GM12864 (cell line): Measurements from ENCODE around the gene BCR.
A peak's percentile ranks its signal among the peaks of the same experiment; 100 is the strongest.

Experiments
- DNase-seq: peaks from one replicate; pipeline ENCODE4 v3.0.0-alpha.2; 2011; ENCODE audit warnings: low read depth
- H3K4me3 ChIP-seq: 2 replicates; pipeline ENCODE4 v1.5.1; 2011; ENCODE audit warnings: mild to moderate bottlenecking, low read depth, low read length, control low read depth
- TF ChIP-seq, protein P1 (sequence below): IDR thresholded peaks from 2 replicates; pipeline ENCODE4 v1.5.1; 2011; ENCODE audit warnings: low read depth, mild to moderate bottlenecking, moderate library complexity, low read length, control low read depth, inconsistent platforms; ENCODE audit errors: missing control alignments

BCR gene

DNA sequence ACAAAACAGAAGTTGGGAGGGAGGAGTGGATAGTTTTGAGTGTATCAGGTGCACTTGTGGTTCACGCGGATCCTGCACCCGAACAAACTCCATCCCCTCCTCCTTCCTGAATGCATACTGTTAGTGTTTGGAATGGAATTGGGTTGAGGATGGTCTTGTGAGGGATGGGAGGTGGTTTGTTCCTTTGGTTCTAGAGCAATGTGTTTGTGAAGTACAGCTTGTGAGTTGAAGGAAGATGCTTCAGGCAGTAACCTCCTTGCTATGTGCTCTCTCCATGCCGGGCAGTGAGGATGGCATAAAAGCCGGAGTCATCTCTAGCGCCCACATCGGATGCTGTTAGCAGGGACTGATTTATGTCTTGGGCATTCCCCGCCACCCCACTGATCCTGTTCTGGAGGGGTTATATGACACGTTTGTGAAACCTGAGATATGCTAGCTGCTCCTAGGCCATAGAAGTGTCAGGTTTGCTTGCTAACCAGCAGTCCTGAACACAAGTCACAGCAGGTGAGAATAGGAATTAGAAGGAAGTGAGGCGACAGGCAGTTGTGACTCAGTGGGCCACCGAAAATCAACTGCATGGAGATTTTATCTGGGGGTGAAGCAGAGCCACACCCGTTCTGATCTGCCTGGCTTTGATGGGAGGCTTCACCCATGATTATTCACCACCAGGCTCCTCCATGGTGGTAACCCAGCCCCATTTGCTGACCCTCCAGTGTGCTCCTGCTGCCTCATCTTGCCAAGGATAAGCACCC lies 2.2 kb downstream of the BCR start:
- DNase-seq, result no peak
- TF ChIP-seq, protein P1, sequence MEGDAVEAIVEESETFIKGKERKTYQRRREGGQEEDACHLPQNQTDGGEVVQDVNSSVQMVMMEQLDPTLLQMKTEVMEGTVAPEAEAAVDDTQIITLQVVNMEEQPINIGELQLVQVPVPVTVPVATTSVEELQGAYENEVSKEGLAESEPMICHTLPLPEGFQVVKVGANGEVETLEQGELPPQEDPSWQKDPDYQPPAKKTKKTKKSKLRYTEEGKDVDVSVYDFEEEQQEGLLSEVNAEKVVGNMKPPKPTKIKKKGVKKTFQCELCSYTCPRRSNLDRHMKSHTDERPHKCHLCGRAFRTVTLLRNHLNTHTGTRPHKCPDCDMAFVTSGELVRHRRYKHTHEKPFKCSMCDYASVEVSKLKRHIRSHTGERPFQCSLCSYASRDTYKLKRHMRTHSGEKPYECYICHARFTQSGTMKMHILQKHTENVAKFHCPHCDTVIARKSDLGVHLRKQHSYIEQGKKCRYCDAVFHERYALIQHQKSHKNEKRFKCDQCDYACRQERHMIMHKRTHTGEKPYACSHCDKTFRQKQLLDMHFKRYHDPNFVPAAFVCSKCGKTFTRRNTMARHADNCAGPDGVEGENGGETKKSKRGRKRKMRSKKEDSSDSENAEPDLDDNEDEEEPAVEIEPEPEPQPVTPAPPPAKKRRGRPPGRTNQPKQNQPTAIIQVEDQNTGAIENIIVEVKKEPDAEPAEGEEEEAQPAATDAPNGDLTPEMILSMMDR, result no peak
- peak overlapping the region; percentile 67 for H3K4me3 ChIP-seq

DNA sequence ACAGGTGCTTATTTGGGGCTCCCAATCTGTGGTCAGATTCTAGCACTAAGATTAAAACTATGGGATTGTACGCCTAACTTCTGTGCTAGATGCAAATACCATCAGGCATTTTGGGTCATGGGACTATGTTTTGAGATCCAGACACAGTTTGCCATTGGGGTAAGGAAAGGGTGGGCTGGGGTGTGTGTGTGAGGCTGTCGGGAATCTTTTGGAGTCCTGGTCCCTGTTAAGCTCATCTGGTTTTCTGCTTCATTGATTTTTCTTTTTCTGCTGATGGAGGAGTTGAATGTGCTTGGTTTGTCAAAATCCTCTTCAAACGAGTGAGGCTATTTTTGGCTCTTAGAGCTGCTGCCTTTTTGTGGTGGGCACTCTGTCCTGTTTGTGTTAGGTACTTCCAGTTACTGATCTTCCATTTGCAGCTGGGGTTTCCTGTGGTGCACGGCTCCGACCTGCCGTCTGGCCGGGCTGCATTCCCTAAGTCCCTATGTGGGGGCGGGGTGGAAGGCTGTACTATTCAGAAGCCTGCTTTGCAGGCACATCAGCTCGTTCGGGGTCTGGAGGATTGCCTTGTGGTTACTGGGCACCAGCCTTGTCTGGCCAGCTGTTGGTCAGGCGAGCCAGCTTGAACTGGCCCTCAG lies 2.9 kb downstream of the BCR start:
- H3K4me3 ChIP-seq, result peak overlapping the region; percentile 67
- DNase-seq, result no peak
- TF ChIP-seq, protein P1, result no peak

DNA sequence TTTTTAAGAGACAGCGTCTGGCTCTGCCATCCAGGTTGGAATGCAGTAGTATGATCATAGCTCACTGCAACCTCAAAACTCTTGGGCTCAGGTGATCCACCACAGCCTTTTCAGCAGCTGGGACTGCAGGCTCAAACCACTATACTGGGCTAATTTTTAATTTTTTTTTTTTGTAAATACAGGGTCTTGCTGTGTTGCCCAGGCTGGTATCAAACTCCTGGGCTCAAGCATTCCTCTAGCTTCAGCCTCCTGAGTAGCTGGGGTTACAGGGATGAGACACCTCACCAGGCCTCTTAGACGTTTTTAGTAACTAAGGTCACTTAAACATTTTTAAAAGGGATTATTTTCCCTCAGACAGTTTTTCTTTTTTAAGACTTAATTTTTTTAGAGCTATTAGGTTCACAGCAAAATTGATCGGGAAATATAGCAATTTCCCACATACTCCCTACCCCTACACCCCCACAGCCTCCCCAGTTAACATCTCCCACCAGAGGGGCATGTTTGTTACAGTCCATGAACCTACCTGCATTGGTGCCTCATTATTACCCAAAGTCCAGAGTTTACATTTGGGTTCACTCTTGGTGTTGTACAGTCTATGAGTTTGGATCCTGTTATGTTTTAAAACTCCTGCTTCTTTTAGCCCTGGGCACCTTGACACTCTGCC lies 3.9 kb downstream of the BCR start:
- DNase-seq, result no peak
- TF ChIP-seq, protein P1, result no peak
- H3K4me3 ChIP-seq, result no peak overlapping the region

DNA sequence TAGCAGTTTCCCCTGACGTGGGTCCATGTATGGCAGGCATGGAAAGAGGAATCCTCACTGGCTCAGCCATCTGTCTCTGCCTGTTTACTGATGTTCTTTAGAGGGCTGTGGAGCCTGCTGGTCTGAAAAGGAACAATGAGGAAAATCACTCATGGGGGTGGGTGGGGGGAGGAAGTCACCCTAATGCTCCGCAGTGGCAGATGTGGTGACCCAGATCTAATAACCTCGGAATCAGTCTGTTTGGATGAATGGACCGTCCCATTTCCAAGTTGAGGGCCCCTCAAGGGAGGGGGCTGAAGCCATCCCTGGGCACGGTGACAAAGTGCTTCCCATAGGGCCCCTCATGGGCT lies 4.4 kb downstream of the BCR start:
- TF ChIP-seq, protein P1, result no peak
- no peak for DNase-seq
- H3K4me3 ChIP-seq, result no peak overlapping the region

DNA sequence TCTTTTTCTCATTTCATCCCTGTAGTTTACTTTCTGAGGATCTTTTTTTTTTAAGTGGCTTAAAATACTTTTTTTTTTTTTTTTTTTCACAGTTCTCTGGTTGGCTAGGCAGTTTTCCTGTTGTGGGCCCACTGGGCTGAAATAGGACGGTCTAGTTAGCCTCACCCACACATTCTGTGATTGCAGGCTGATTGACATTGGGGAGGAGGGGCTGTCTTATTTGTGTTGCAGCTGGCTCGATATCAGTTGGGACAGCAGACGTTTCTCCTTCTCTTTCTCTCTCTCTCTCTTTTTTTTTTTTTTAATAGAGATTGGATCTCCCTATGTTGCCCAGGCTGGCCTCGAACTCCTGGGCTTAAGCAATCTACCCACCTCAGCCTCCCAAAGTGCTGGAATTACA lies 6.9 kb downstream of the BCR start:
- H3K4me3 ChIP-seq, result no peak overlapping the region
- no peak for DNase-seq

DNA sequence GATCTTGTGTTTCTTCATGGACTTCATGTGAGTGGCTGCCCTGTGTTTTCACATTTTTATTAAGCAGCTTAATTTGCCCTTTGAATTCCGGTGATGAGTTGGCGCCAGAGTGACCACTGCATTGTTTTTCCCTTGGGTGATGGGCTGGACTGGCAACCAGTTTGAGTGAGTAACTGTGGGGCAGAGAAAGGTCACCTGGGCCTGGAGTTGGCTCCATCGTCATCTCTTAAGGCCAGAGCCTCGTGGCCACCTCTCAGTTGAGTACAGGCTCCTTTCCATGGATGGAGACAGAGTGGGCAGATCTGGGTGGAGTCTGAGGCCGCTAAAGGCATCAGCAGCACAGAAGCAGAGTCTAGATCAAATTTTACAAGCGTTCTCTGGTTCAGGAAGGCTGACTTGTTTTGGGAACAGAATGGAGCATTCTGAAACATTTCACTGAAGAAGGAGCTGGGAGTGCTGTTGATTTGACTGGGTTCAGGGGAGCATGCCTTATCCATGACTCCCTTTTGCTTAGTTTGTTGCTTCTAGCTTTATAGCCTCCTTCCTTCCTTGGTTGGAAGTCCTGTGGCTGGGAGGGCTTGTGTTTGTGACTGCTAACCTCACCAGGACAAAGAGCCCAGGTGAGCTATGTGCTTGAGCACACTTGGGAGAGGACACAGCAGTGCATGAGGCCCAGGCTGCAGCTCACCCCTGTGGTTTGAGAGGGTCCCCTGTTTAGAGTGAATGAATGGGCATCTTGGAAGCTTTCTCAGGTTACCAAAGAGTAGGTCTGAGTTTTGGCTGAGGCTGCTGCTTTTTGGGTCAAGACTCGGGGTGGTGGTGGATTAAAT lies 7.8 kb downstream of the BCR start:
- no peak overlapping the region for H3K4me3 ChIP-seq
- TF ChIP-seq, protein P1, result no peak
- no peak for DNase-seq

More for the DNA sequence above, 6.9 kb downstream of the BCR start:
- TF ChIP-seq, protein P1, result no peak
